Uterus (tissue), 2 donors: ENCODE measurements around the gene SND1.

Experiments used
- POLR2A ChIP-seq, 2 donors: fragments of 450-650 bp; IDR thresholded peaks; one replicate each; pipeline ENCODE4 v1.6.1; 2016; ENCODE audit warnings: antibody characterized with exemption in 2 of 2, mild to moderate bottlenecking in 1 of 2, moderate library complexity in 1 of 2
- TF ChIP-seq, protein P1 (sequence below), 4 experiments: fragments of 200-600 bp in 2 of 4; fragments of 450-650 bp in 2 of 4; sonication (generic) in 2 of 4; IDR thresholded peaks; one replicate each; pipeline ENCODE4 v1.5.1; 2016 to 2019; ENCODE audit warnings: antibody characterized with exemption in 4 of 4, mild to moderate bottlenecking in 2 of 4, moderate library complexity in 1 of 4

DNA sequence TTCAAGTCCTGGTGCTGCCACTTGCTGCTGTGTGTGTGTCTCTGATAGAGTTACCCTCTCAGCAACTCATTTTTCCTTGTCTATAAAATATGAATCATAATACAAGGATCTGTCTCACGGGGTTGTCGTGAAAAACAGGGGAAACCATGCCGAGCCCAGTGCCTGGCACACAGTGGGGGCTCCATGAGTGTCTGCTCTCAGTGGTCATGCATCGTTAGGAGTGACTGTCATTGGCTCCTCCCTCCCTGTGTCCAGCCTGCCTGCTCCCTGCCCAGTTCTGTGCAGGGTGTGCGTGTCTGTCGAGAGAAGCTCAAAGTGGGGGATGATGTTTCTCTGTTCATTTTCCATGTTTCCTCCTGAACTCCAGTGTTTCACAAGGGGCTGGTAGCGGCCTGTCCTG, 462.8 kb downstream of the SND1 start:
- TF ChIP-seq, protein P1, sequence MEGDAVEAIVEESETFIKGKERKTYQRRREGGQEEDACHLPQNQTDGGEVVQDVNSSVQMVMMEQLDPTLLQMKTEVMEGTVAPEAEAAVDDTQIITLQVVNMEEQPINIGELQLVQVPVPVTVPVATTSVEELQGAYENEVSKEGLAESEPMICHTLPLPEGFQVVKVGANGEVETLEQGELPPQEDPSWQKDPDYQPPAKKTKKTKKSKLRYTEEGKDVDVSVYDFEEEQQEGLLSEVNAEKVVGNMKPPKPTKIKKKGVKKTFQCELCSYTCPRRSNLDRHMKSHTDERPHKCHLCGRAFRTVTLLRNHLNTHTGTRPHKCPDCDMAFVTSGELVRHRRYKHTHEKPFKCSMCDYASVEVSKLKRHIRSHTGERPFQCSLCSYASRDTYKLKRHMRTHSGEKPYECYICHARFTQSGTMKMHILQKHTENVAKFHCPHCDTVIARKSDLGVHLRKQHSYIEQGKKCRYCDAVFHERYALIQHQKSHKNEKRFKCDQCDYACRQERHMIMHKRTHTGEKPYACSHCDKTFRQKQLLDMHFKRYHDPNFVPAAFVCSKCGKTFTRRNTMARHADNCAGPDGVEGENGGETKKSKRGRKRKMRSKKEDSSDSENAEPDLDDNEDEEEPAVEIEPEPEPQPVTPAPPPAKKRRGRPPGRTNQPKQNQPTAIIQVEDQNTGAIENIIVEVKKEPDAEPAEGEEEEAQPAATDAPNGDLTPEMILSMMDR (IDR thresholded peaks at IDR 0.05), result no peak
- TF ChIP-seq POLR2A (IDR thresholded peaks at IDR 0.05), result no peak
